Ishikawa (cell line): ENCODE data around the gene ELF1.

Source experiments
- CREB1 ChIP-seq: IDR thresholded peaks from 2 replicates; pipeline ENCODE4 v1.6.1; 2012; ENCODE audit warnings: low read depth
- EGR1 ChIP-seq: IDR thresholded peaks from 2 replicates; pipeline ENCODE4 v1.6.1; 2012
- EP300 ChIP-seq: IDR thresholded peaks from 2 replicates; pipeline ENCODE4 v1.6.1; 2012; ENCODE audit warnings: borderline replicate concordance
- FOXM1 ChIP-seq: IDR thresholded peaks from 2 replicates; pipeline ENCODE4 v1.6.1; 2012; ENCODE audit warnings: low read depth, borderline replicate concordance
- MAX ChIP-seq: IDR thresholded peaks from 2 replicates; pipeline ENCODE4 v1.6.1; 2012
- NFIC ChIP-seq: IDR thresholded peaks from 2 replicates; pipeline ENCODE4 v1.6.1; 2012
- RAD21 ChIP-seq: IDR thresholded peaks from 2 replicates; pipeline ENCODE4 v1.6.1; 2012; ENCODE audit warnings: low read depth
- REST ChIP-seq: IDR thresholded peaks from 2 replicates; pipeline ENCODE4 v1.6.1; 2012; ENCODE audit warnings: low read depth, mild to moderate bottlenecking
- TAF1 ChIP-seq: IDR thresholded peaks from 2 replicates; pipeline ENCODE4 v1.6.1; 2012; ENCODE audit warnings: low read depth, mild to moderate bottlenecking
- TCF12 ChIP-seq: IDR thresholded peaks from 2 replicates; pipeline ENCODE4 v1.6.1; 2012; ENCODE audit warnings: low read depth
- YY1 ChIP-seq: IDR thresholded peaks from 2 replicates; pipeline ENCODE4 v1.6.1; 2012; ENCODE audit warnings: low read depth
- ZBTB7A ChIP-seq: IDR thresholded peaks from 2 replicates; pipeline ENCODE4 v1.6.1; 2012; ENCODE audit warnings: low read depth
- TF ChIP-seq, protein P1 (sequence below): IDR thresholded peaks from 2 replicates; pipeline ENCODE4 v1.6.1; 2012

- no peak for TF ChIP-seq REST
- TF ChIP-seq EP300: no peak
- TF ChIP-seq MAX: no peak
- no peak for TF ChIP-seq YY1
- TF ChIP-seq EGR1: no peak
- TF ChIP-seq ZBTB7A: no peak
- TF ChIP-seq RAD21: peak; percentile 42
- TF ChIP-seq TAF1: no peak
- TF ChIP-seq, protein P1, sequence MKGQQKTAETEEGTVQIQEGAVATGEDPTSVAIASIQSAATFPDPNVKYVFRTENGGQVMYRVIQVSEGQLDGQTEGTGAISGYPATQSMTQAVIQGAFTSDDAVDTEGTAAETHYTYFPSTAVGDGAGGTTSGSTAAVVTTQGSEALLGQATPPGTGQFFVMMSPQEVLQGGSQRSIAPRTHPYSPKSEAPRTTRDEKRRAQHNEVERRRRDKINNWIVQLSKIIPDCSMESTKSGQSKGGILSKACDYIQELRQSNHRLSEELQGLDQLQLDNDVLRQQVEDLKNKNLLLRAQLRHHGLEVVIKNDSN: no peak
- no peak for TF ChIP-seq FOXM1
- TF ChIP-seq NFIC: no peak
- no peak for TF ChIP-seq TCF12
- no peak for TF ChIP-seq CREB1
These were observed 26.2 kb downstream of the ELF1 start for GRCh38 chr13:40992678-40993518.
